H1 (cell line): ENCODE measurements around the gene SLC16A8. TPM values are rescaled to one million over a fixed set of nuclear protein-coding genes. Genes with fewer than 3 reads are reported as not detected.

ENCODE experiments used
- CTCF ChIA-PET: fragments of 300-600 bp; sonication (Branson Sonifier 250); formaldehyde crosslinking; loops from one replicate; lab custom pipeline; 2021; ENCODE audit not compliant: partially characterized antibody; lab: Charles Lee
- POLR2A ChIA-PET: fragments of 300-600 bp; sonication (Branson Sonifier 250); formaldehyde crosslinking; loops from one replicate; lab custom pipeline; 2021; ENCODE audit warnings: inconsistent platforms; ENCODE audit not compliant: partially characterized antibody; lab: Charles Lee
- DNase-seq, 2 experiments: peaks; one replicate each; pipeline versions ENCODE4 v3.0.0 to v3.0.0-alpha.2; 2010 to 2022; ENCODE audit warnings: low spot score in 2 of 2, low read depth in 1 of 2, mixed read lengths in 1 of 2
- FAIRE-seq: peaks from 2 replicates; lab custom pipeline; 2011; peaks lifted over from hg19 to GRCh38; lab: Jason Lieb, UNC
- H2AFZ ChIP-seq: 2 replicates; pipeline ENCODE4 v1.8.1; 2012; ENCODE audit warnings: low read length, inconsistent platforms
- H2AK5ac ChIP-seq: 2 replicates; pipeline ENCODE4 v1.6.1; 2013; ENCODE audit warnings: low read depth, low read length
- H2BK120ac ChIP-seq: replicated peaks from 2 replicates; pipeline ENCODE3; 2013; ENCODE audit warnings: low read depth, low read length, inconsistent platforms
- H2BK12ac ChIP-seq: 2 replicates; pipeline ENCODE4 v1.6.1; 2013; ENCODE audit warnings: low read depth, low read length
- H2BK15ac ChIP-seq: 2 replicates; pipeline ENCODE4 v1.6.1; 2013; ENCODE audit warnings: low read length
- H2BK20ac ChIP-seq: 2 replicates; pipeline ENCODE4 v1.6.1; 2013; ENCODE audit warnings: low read length
- H2BK5ac ChIP-seq: 2 replicates; pipeline ENCODE4 v1.6.1; 2013; ENCODE audit warnings: low read depth, low read length
- H3K14ac ChIP-seq: 2 replicates; pipeline ENCODE4 v1.6.1; 2013; ENCODE audit warnings: inconsistent platforms; ENCODE audit not compliant: insufficient read length
- H3K18ac ChIP-seq: 2 replicates; pipeline ENCODE4 v1.6.1; 2013; ENCODE audit warnings: low read length; ENCODE audit errors: extremely low read depth
- H3K23ac ChIP-seq: 2 replicates; pipeline ENCODE4 v1.6.1; 2013; ENCODE audit warnings: inconsistent platforms; ENCODE audit not compliant: insufficient read length
- H3K23me2 ChIP-seq: 2 replicates; pipeline ENCODE4 v1.6.1; 2013; ENCODE audit warnings: low read depth, low read length
- H3K27ac ChIP-seq: 2 replicates; pipeline ENCODE4 v1.6.1; 2011; ENCODE audit warnings: low read depth, low read length, inconsistent platforms
- H3K27me3 ChIP-seq, 4 experiments: replicated peaks in 1 of 4; 1 replicate in 1 of 4; 2 replicates in 3 of 4; pipeline versions ENCODE4 v1.6.1 to v1.8.1; 2011 to 2013; ENCODE audit warnings: low read length in 3 of 4, mild to moderate bottlenecking in 3 of 4, inconsistent platforms in 2 of 4, mixed read lengths in 2 of 4, moderate library complexity in 1 of 4; ENCODE audit not compliant: control insufficient read depth in 3 of 4, insufficient read depth in 3 of 4; ENCODE audit errors: extremely low read depth in 1 of 4
- H3K36me3 ChIP-seq, 4 experiments: 2 replicates each; pipeline versions ENCODE4 v1.6.1 to v1.8.1; 2011 to 2013; ENCODE audit warnings: mild to moderate bottlenecking in 4 of 4, low read length in 3 of 4, moderate library complexity in 2 of 4, control low read depth in 1 of 4, inconsistent platforms in 1 of 4; ENCODE audit not compliant: insufficient read depth in 4 of 4, control insufficient read depth in 2 of 4
- H3K4ac ChIP-seq: replicated peaks from 2 replicates; pipeline ENCODE3; 2013; ENCODE audit warnings: low read length, low read depth, mixed read lengths, inconsistent platforms; ENCODE audit not compliant: insufficient read length
- H3K4me1 ChIP-seq, 4 experiments: replicated peaks in 1 of 4; 1 replicate in 1 of 4; 2 replicates in 3 of 4; pipeline versions ENCODE4 v1.6.1 to v1.8.1; 2011 to 2013; ENCODE audit warnings: low read length in 3 of 4, inconsistent platforms in 2 of 4, mixed read lengths in 1 of 4; ENCODE audit not compliant: insufficient read depth in 4 of 4, control insufficient read depth in 3 of 4
- H3K4me2 ChIP-seq, 2 experiments: 2 replicates each; pipeline versions ENCODE4 v1.6.1 to v1.8.1; 2011 to 2013; ENCODE audit warnings: low read depth in 2 of 2, low read length in 2 of 2, control low read depth in 1 of 2, inconsistent platforms in 1 of 2, mild to moderate bottlenecking in 1 of 2; ENCODE audit not compliant: insufficient read depth in 1 of 2
- H3K4me3 ChIP-seq, 4 experiments: fragments of 200-600, 300-600 bp in 1 of 4; sonication (generic), shearing (Covaris generic), sonication (Bioruptor Twin) in 1 of 4; 2 replicates each; pipeline versions ENCODE4 v1.5.1 to v1.8.1; 2011 to 2016; ENCODE audit warnings: low read length in 4 of 4, low read depth in 3 of 4, control low read depth in 2 of 4, inconsistent platforms in 2 of 4, mild to moderate bottlenecking in 2 of 4, mixed read lengths in 1 of 4, moderate library complexity in 1 of 4; ENCODE audit not compliant: insufficient read depth in 2 of 4; ENCODE audit errors: extremely low read depth in 1 of 4
- H3K56ac ChIP-seq: replicated peaks from 2 replicates; pipeline ENCODE3; 2013; ENCODE audit warnings: low read depth, mild to moderate bottlenecking, mixed read lengths, low read length, inconsistent platforms; ENCODE audit not compliant: insufficient read length
- H3K79me1 ChIP-seq: 2 replicates; pipeline ENCODE4 v1.6.1; 2013; ENCODE audit warnings: low read depth, low read length, control low read depth
- H3K79me2 ChIP-seq, 2 experiments: 2 replicates each; pipeline versions ENCODE4 v1.6.1 to v1.8.1; 2012 to 2013; ENCODE audit warnings: low read length in 2 of 2, mild to moderate bottlenecking in 2 of 2, inconsistent platforms in 1 of 2; ENCODE audit not compliant: insufficient read depth in 2 of 2, control insufficient read depth in 1 of 2
- H3K9ac ChIP-seq, 4 experiments: replicated peaks in 1 of 4; 1 replicate in 1 of 4; 2 replicates in 3 of 4; pipeline versions ENCODE4 v1.6.1 to v1.8.1; 2011 to 2013; ENCODE audit warnings: low read depth in 3 of 4, low read length in 3 of 4, control low read depth in 2 of 4, mild to moderate bottlenecking in 2 of 4, moderate library complexity in 2 of 4, inconsistent platforms in 1 of 4; ENCODE audit errors: extremely low read depth in 1 of 4
- H3K9me3 ChIP-seq, 2 experiments: 2 replicates each; pipeline versions ENCODE4 v1.6.1 to v1.8.1; 2012 to 2013; ENCODE audit warnings: mild to moderate bottlenecking in 2 of 2, moderate library complexity in 2 of 2, control low read depth in 1 of 2, inconsistent platforms in 1 of 2, low read depth in 1 of 2, low read length in 1 of 2, mixed read lengths in 1 of 2; ENCODE audit not compliant: insufficient read depth in 2 of 2
- H4K20me1 ChIP-seq, 2 experiments: replicated peaks in 1 of 2; 2 replicates each; pipeline versions ENCODE3 to v1.8.1; 2011 to 2013; ENCODE audit warnings: inconsistent platforms in 2 of 2, low read length in 2 of 2, mild to moderate bottlenecking in 1 of 2; ENCODE audit not compliant: insufficient read depth in 2 of 2, control insufficient read depth in 1 of 2
- H4K5ac ChIP-seq: 2 replicates; pipeline ENCODE4 v1.6.1; 2013; ENCODE audit warnings: low read length, low read depth, mixed read lengths, inconsistent platforms; ENCODE audit not compliant: insufficient read length
- H4K8ac ChIP-seq: 2 replicates; pipeline ENCODE4 v1.8.0; 2013; ENCODE audit warnings: mild to moderate bottlenecking, moderate library complexity, low read length, inconsistent platforms; ENCODE audit not compliant: insufficient read depth; ENCODE audit errors: extremely low read depth
- H4K91ac ChIP-seq: replicated peaks from 2 replicates; pipeline ENCODE3; 2013; ENCODE audit warnings: low read length, mixed read lengths, inconsistent platforms; ENCODE audit not compliant: insufficient read length
- CEBPB ChIP-seq: IDR thresholded peaks from 2 replicates; pipeline ENCODE4 v1.6.1; 2012; ENCODE audit warnings: low read depth, low read length
- RBBP5 ChIP-seq: IDR thresholded peaks from 2 replicates; pipeline ENCODE4 v1.7.1; 2012; ENCODE audit warnings: low read depth, mild to moderate bottlenecking, inconsistent platforms, low read length, moderate library complexity, borderline replicate concordance
- SP4 ChIP-seq: IDR thresholded peaks from 2 replicates; pipeline ENCODE4 v1.6.1; 2012; ENCODE audit warnings: low read length, inconsistent platforms
- WGBS, 2 experiments: shearing (Covaris generic) in 1 of 2; methylation state at CpG; one replicate each; pipeline versions ENCODE4 v1.1.6 to v1.1.7; 2013 to 2015; ENCODE audit warnings: low lambda C conversion rate in 2 of 2, mixed read lengths in 2 of 2, inconsistent platforms in 1 of 2, low coverage in 1 of 2, missing lambda C conversion rate in 1 of 2; ENCODE audit not compliant: insufficient replicate concordance in 2 of 2, insufficient coverage in 1 of 2, insufficient read length in 1 of 2; ENCODE audit errors: extremely low coverage in 1 of 2, missing lambda C conversion rate in 1 of 2; 5-methylcytosine and 5-hydroxymethylcytosine counted together
- polyA plus RNA-seq, 7 experiments: library from polyadenylated mRNA; depleted of rRNA in 3 of 7; stranded (reverse) in 5 of 7; unstranded in 2 of 7; fragments of >200 nt in 5 of 7; fragments of 200-250 nt in 2 of 7; gene quantifications; 1 replicate in 5 of 7; 2 replicates in 1 of 7; 4 replicates in 1 of 7; pipeline versions ENCODE4 v1.2.1 to v1.2.3, GENCODE V29; 2011 to 2013; ENCODE audit warnings: missing spikeins in 2 of 7, mixed read lengths in 2 of 7
- total RNA-seq: library from RNA; stranded (reverse); fragmentation: NEBNext Ultra II Directional; extraction: Animal tissue kit (Norgen Biotek cat#: 25700); gene quantifications from 2 replicates; pipeline ENCODE4 v1.2.1, GENCODE V29; 2021

The SLC16A8 gene
- total and polyA plus RNA-seq, 2 of the 8 experiments (the other 6 are each of a cell fraction or from before 2014, with no cell fraction given) = 0.70 TPM; not detected in 1

- Histone ChIP-seq H3K14ac (no peak overlapping the region), H3K4ac (no peak overlapping the region), H2BK120ac (no peak overlapping the region), H2AK5ac (no peak overlapping the region), H2BK15ac (no peak overlapping the region), H3K18ac (no peak overlapping the region), H2BK20ac (no peak overlapping the region), H3K4me1 (no peaks in the 10 kb centered on the region), H4K91ac (no peak overlapping the region), H3K4me2 (no peak overlapping the region), H4K5ac (no peak overlapping the region), H3K23ac (no peak overlapping the region), H3K27me3 (no peaks in the 10 kb centered on the region), H3K79me2 (no peaks in the 10 kb centered on the region), H3K9me3 (no peaks in the 10 kb centered on the region), H3K4me3 (no peak overlapping the region), H4K20me1 (peaks cover 0 to 6% of the 10 kb centered on the region in 2 experiments), H2AFZ (no peak overlapping the region), H4K8ac (no peak overlapping the region), H3K79me1 (no peaks in the 10 kb centered on the region), H3K27ac (no peak overlapping the region), H3K9ac (no peak overlapping the region), H3K23me2 (no peaks in the 10 kb centered on the region), H3K56ac (no peak overlapping the region), H2BK12ac (no peak overlapping the region), H2BK5ac (no peak overlapping the region; the same call in 1 of the 2 replicates), H3K36me3 (peaks cover 3 to 13% (median 8%) of the 10 kb centered on the region in 4 experiments; a peak in 7 of 8 replicates)
- 95% methylated on average over 25 of the region's 25 CpGs; no CpG with 5 or more reads in 1 of the 2 experiments for WGBS, 2 experiments
- TF ChIP-seq CEBPB (no peak), SP4 (no peak), RBBP5 (no peak)
- FAIRE-seq = no peak
- ChIA-PET POLR2A (interaction anchor here (0.6 to 1.2 kb wide), 5 partner anchors 8 to 165 kb away, joined by 3 to 5 read pairs (median 4); partner anchors contain the start of gene PICK1), CTCF (interaction anchor here (0.8 to 12.5 kb wide), 14 partner anchors 8 to 167 kb away, joined by 3 to 264 read pairs (median 4); partner anchors contain the start of genes BAIAP2L2, PICK1 and SLC16A8)
- no peak for DNase-seq
Observed at GRCh38 chr22:38072322-38073149, 11.4 kb downstream of the SLC16A8 start.
